GM03348 (cell line): Measurements from ENCODE around the gene ANO2.
"Not testable (repeated sequence)": the region's sequence is repeated elsewhere in the genome, so short reads cannot be mapped to it uniquely, and the experiment has no call there.

Source experiments
- DNase-seq: peaks from one replicate; pipeline ENCODE4 v3.0.0; 2012; ENCODE audit warnings: low spot score

The ANO2 gene

DNA sequence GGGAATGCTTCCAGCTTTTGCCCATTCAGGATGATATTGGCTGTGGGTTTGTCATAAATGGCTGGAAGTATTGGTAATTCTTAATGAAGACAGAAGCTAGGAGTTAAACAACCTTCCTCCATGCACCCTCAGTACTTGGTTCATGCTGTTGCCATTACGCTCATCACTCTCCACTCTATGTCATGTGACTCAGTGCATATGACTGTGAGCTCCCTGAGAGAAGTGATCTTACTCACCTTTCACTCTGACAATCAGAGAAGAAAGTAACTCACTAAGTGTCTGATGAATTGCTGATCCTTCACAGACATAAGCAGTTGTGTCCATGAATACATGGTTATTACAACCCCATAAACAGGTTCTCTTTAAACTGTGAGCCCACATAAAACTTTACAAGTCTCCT is 275.4 kb downstream of the ANO2 start:
- not testable (repeated sequence) for DNase-seq

DNA sequence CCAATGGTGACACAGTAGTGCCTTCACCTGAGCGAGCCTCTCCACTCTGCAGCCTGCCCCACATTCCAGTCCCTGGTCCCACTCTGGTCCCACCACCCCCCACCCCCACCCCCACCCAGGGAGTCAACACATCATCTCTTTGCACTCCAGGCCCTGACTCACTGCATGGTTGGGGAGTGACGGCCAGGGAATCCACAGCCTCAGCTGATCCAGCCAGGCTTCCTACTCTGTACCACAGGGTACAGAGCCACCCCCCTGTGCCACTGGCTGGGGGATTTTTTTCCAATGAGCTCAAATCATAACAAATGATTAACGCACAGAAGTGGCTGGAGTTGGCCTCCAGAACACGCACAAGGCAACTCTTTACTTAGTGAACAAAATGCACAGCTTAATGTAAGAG is 279.4 kb downstream of the ANO2 start:
- peak; percentile 81 for DNase-seq

DNA sequence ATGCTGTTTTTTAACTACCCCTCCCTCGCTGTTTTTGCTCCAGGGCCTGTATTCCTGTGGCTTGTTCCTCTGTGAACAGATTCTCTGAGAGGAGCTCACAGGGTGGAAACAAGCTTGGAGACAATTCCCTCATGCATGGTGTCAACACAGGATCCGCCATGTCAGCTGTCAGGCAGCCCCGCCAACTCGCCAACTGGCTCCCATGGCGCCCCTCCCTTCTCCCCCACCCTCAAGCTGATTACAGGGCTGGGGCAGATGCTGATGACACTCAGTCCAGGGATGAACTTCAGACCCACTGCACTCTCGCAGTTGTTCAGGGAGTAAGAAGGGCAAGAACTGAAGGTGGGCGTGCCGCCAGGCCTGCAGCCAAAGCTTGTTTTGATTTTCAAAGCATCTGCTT is 283.2 kb downstream of the ANO2 start:
- no peak for DNase-seq

GRCh38 chr12:5660238-5660637 is 284.8 kb downstream of the ANO2 start:
- no peak for DNase-seq

GRCh38 chr12:5658339-5658941 is 286.6 kb downstream of the ANO2 start:
- not testable (repeated sequence) for DNase-seq

DNA sequence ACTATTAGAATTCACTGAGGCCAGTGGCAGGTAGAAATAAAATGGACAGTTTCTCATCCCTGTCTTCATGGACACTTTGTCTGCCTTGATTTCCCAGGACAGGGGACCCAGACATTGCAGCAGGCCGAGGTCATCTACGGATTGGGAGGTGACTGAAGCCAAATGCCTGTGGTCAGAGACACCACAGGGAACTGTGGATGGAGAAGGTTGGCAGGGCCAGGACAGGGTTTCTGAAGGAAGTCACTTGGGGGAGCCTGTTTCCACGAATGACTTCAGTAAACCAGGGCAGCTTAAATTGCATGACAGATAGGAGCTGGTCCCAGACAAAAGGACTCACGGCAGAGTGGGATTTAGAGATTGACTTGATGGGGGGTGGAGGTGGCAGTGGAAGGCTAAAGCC is 288.2 kb downstream of the ANO2 start:
- DNase-seq = no peak

- DNase-seq = no peak
These were observed 289.9 kb downstream of the ANO2 start for GRCh38 chr12:5655120-5655519.

DNA sequence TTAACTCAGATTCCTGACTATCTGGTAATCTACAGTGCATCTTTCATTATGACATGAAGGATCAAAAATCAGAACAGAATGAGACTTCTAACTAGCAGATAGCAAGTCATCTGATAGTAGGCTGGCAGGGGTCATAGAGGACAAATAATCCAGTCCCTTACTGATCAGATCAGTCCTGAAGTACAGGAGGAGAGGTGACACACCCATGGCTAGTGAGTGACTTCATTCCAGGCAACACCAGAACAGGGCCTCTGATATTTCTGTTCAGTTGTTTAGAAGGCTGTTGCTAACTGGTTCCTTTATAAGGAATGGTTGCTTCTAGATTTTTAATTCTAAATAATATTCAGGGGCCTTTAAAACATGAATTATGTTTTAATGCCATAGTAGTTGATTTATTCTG is 291.0 kb downstream of the ANO2 start:
- no peak for DNase-seq

DNA sequence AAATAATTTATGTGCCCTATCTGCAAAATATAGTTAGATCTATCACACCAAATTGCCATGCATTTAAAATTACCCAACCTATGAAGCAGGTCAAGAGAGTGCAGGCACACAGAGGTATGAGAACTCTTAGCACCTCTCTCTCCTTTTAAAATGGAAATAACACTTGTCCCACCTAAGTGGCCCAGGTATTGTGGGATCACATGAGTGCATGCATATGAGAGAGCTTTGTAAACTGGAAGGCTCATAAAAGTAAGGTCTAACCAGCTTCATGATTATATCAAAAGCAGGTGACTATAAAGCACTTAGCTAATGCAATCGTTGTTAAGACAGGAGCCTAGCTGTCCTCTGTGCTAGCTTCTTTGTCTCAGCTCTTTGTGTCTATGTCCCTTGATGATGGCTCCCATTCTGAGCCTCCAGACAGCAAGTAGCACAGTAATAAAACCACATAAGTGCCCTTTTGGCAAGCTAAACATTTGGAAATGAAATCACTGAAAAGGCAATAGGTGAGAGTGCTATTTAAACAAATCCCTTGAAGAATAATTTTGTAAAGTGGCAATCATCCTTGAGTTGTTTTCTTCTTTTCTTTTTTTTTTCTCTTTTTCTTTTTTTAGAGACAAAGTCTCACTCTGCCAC is 294.1 kb downstream of the ANO2 start:
- no peak for DNase-seq

- no peak for DNase-seq
These were observed 294.8 kb downstream of the ANO2 start for GRCh38 chr12:5650281-5650680.

DNA sequence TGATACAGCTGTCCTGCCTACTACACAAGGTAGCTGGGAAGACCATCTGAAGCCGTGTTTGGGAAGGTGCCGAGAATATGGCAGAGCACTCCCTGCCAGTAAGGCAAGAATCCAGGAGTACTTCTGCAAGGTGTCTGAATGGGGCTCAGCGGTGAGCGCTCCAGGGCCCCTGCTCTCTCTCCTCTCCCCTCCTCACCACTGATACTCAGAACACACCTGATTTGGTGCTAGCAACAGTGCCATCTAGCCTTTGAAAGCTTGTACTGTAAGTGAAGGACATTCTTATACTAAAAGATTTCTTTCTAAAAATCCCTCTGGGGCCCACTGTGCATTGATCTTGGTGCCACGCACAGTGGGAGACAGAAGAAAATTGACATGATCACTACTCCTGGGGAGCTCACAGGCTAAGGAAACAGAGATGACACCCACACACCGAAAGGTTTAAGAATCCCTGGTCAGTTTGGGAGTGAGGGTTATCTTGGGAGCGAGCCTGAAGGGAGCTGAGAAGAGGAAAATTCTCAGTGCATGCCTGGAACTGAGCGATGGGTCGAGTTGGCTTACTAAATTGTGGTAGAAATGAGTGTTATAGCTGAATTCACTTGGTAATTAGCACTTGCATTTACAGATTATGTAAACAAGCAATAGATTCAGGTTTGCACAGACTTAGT is 296.2 kb downstream of the ANO2 start:
- peak; percentile 54 for DNase-seq

DNA sequence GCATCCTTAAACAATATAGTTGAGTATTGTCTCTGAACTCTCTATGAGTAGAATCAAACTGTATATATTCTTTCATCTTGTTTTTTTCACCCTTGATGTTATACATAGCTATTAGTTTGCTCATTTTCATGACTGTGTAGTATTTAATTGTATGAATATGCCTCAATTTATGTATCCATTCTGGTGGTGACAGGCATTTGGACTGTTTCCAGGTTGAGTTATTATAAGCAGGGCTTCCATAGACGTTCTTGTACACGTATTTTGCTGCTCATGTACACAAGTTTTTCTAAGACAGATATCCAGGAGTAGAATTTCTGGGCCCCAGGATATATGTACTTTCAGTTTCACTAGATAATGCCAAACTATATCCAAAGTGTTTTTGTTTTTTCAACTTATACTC is 301.8 kb downstream of the ANO2 start:
- DNase-seq = no peak

- no peak for DNase-seq
These were observed 307.4 kb downstream of the ANO2 start for GRCh38 chr12:5637698-5638097.

- no peak for DNase-seq
These were observed 308.2 kb downstream of the ANO2 start for GRCh38 chr12:5636907-5637306.

DNA sequence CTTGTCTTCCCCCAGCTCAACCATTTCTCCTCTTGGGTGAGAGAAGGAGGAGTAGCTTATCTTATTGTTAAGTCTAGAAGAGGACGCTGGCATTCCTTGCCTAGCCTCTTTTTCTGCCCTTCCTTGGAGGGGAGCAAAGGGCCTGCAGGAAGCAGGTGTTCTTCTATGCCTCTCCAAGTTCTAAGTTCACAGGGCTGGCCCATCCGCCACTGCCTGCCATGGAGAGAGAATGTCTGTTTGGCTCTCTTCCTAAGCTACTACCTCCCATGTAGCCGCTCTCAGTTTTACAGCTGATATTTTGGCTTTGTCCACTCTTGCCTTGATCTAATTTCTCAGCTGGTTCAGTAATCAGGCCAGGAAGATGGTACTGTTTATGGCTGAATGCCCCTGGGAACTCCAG is 312.0 kb downstream of the ANO2 start:
- DNase-seq = no peak

- no peak for DNase-seq
These were observed 312.6 kb downstream of the ANO2 start for GRCh38 chr12:5632453-5632852.

GRCh38 chr12:5631497-5631896 is 313.6 kb downstream of the ANO2 start:
- DNase-seq = no peak

GRCh38 chr12:5630726-5631125 is 314.3 kb downstream of the ANO2 start:
- no peak for DNase-seq

DNA sequence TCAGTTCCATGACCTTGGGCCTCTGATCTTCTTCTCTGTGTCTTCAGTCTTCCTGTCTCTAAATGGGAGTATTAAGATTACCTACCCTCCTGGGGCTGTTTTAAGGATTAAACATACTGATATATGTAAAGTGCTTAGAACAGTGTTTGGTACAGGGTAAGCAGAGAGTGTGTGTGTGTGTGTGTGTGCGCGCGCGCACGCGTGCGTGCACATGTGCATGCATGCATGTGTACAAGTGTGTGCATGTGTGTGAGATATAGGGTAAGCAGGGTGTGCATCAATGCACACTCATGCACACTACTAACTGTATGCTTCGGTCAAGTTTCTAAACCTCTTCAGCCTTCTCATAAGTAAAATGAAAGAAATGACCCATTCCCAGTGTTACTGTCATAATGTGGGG is 316.6 kb downstream of the ANO2 start:
- DNase-seq = no peak

- DNase-seq = no peak
These were observed 317.9 kb downstream of the ANO2 start for GRCh38 chr12:5627053-5627630.

DNA sequence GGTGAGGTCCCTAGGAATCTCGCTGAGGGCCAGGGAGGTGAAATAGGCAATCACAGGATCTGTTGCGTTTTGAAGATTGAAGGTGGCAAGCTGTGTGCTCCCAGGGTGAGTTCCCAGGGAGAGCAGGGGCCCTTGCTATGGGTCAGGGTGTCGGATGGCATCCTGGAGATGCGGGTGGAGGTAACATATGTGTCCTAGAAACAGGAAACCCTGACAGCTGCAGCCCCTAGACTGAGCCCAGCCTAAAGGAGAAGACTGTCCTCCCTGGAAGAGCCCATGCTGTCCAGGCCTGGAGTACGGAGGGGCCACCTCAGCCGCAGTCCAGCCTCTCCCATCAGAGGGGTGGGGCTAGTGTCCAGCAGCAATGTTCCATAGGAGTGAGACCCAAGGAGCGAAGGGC is 318.9 kb downstream of the ANO2 start:
- DNase-seq = no peak

DNA sequence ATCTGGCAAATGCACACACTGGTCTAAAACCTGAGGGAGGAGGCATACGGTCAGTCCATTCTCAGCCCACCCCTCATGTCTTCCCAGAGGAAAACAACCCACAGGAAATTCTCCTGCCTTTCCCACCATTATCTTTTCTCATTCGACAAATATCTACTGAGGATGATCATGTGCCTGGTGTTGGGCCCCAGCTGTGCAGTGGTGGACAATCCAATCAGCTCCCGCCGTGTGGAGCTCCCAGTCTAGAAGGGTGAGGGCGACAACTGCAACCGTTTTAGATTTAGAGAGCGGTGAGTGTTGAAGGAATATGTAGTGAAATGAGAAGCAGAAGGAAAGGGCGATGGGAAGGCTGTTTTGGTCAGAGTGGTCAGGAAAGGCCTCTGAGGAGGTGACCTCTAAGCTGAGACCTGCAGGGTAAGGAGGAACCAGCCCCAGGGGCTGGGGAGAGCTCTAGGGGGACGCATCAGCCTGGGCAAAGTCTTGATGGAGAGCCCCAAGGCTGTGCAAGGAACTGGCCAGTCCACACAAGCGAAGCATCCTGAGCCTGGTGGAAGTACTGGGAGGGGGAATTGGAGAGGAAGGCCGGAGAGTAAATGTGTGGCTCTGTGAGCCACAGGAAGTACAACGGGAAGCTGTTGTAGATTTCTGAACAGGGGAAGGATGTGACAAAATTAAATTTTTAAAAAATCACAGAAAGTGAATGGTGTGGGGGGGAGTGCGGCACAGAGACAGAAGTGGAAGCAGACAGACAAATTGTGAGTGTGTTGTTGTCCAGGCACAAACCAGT is 320.4 kb downstream of the ANO2 start:
- DNase-seq = no peak

DNA sequence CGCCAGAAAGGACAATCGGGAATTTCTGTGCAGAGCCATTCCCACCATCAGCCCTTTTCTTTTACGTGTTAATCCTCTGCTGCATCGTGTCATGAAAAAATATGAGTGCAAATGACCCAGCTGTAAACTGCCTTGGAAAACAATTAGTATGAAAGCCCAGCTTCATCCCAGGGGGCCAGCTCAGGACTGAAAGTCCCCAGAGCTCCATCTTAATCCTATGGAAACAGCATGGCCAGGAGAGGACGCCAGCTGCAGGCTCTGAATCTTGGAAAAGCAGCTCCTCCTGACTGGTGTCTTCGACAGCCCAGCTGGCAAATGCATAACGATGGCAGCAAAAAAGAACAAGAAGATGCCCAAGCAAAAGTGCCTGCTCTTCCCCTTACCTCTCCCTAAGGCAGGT is 321.6 kb downstream of the ANO2 start:
- DNase-seq = no peak
